GM12878 (cell line): Measurements from ENCODE around the gene PSMB7. TPM values are rescaled to one million over a fixed set of nuclear protein-coding genes. Genes with fewer than 3 reads are reported as not detected.

Experiments
- ATAC-seq: fragments of 200-7000 bp; cut with Tn5 transposase; 3 replicates; pipeline ENCODE4 v1.9.1; 2020; ENCODE audit warnings: mild to moderate bottlenecking, moderate library complexity
- BruUV-seq: library from RNA; stranded (reverse); fragments of 400-500 nt; replicated peaks from 2 replicates; lab custom pipeline; 2021; lab: Mats Ljungman, UMichigan
- CTCF ChIA-PET: fragments of 300-600 bp; sonication (Branson Sonifier 250); formaldehyde crosslinking; extraction: SDS; loops from one replicate; lab custom pipeline; 2021; ENCODE audit warnings: inconsistent platforms; lab: Yijun Ruan, JAX
- POLR2A ChIA-PET: fragments of 350-600 bp; formaldehyde crosslinking; extraction: SDS; loops from one replicate; lab custom pipeline; 2021; ENCODE audit warnings: inconsistent platforms; lab: Charles Lee
- RAD21 ChIA-PET: fragments of 300-600 bp; sonication (Branson Sonifier 250); formaldehyde crosslinking; loops from one replicate; lab custom pipeline; 2023; ENCODE audit warnings: antibody characterized with exemption; ENCODE audit not compliant: unreplicated experiment; lab: Charles Lee
- SMC1A ChIA-PET: fragments of 300-600 bp; sonication (Branson Sonifier 250); formaldehyde crosslinking; loops from one replicate; lab custom pipeline; 2023; ENCODE audit not compliant: unreplicated experiment, uncharacterized antibody; lab: Charles Lee
- DNase-seq: peaks from one replicate; pipeline ENCODE4 v3.0.0-alpha.2; 2011; ENCODE audit warnings: low read depth, low spot score
- FAIRE-seq: peaks from 3 replicates; lab custom pipeline; 2011; peaks lifted over from hg19 to GRCh38; lab: Jason Lieb, UNC
- H2AFZ ChIP-seq: 2 replicates; pipeline ENCODE4 v1.6.0; 2011; ENCODE audit warnings: low read depth, low read length, control low read depth; ENCODE audit not compliant: control insufficient read depth
- H3K27ac ChIP-seq: 2 replicates; pipeline ENCODE4 v1.5.1; 2011; ENCODE audit warnings: control low read depth; ENCODE audit not compliant: control insufficient read depth, insufficient read depth
- H3K27me3 ChIP-seq, 2 experiments: replicated peaks in 1 of 2; 2 replicates each; pipeline versions ENCODE4 v1.6.0 to v1.6.1; 2011; ENCODE audit warnings: low read length in 1 of 2; ENCODE audit not compliant: control insufficient read depth in 2 of 2, insufficient read depth in 2 of 2
- H3K36me3 ChIP-seq, 2 experiments: 2 replicates each; pipeline ENCODE4 v1.5.1; 2011; ENCODE audit warnings: low read length in 1 of 2; ENCODE audit not compliant: control insufficient read depth in 2 of 2, insufficient read depth in 2 of 2
- H3K4me1 ChIP-seq: 2 replicates; pipeline ENCODE4 v1.6.1; 2011; ENCODE audit warnings: mild to moderate bottlenecking, low read length, moderate library complexity, mixed read lengths; ENCODE audit not compliant: control insufficient read depth, insufficient read depth
- H3K4me2 ChIP-seq: 2 replicates; pipeline ENCODE4 v1.6.0; 2011; ENCODE audit warnings: control low read depth; ENCODE audit not compliant: control insufficient read depth, insufficient read depth
- H3K4me3 ChIP-seq: fragments of 200-600 bp; sonication (generic); 2 replicates; pipeline ENCODE4 v1.5.1; 2016
- H3K79me2 ChIP-seq: 2 replicates; pipeline ENCODE4 v1.6.0; 2011; ENCODE audit warnings: low read length; ENCODE audit not compliant: control insufficient read depth, insufficient read depth
- H3K9ac ChIP-seq: 2 replicates; pipeline ENCODE4 v1.8.0; 2011; ENCODE audit warnings: low read length, control low read depth, mixed read lengths; ENCODE audit not compliant: control insufficient read depth, insufficient read depth
- H3K9me3 ChIP-seq: replicated peaks from 3 replicates; pipeline ENCODE4 v1.5.1; 2011; ENCODE audit warnings: mild to moderate bottlenecking, low read length; ENCODE audit not compliant: control insufficient read depth, insufficient read depth
- H4K20me1 ChIP-seq: 2 replicates; pipeline ENCODE4 v1.6.0; 2011; ENCODE audit not compliant: control insufficient read depth, insufficient read depth
- BRCA1 ChIP-seq: IDR thresholded peaks from 2 replicates; pipeline ENCODE4 v1.6.1; 2011; ENCODE audit warnings: low read depth, low read length, improper control_type of control experiment
- ESRRA ChIP-seq: IDR thresholded peaks from 2 replicates; pipeline ENCODE4 v1.6.1; 2012; ENCODE audit warnings: mild to moderate bottlenecking, low read length, improper control_type of control experiment
- ETV6 ChIP-seq, 2 experiments: fragments of 450-650 bp in 1 of 2; IDR thresholded peaks in 1 of 2; conservative IDR thresholded peaks in 1 of 2; 2 replicates each; pipeline ENCODE4 v1.6.1; 2014; ENCODE audit warnings: antibody characterized with exemption in 1 of 2, borderline replicate concordance in 1 of 2, low read depth in 1 of 2, mild to moderate bottlenecking in 1 of 2, moderate library complexity in 1 of 2
- MTA2 ChIP-seq: fragments of 450-650 bp; IDR thresholded peaks from 2 replicates; pipeline ENCODE4 v1.6.1; 2016; ENCODE audit warnings: low read depth, mild to moderate bottlenecking, moderate library complexity
- NR2C1 ChIP-seq: fragments of 450-650 bp; IDR thresholded peaks from 2 replicates; pipeline ENCODE4 v1.6.1; 2017; ENCODE audit warnings: antibody characterized with exemption, mild to moderate bottlenecking, moderate library complexity
- RFX5 ChIP-seq: IDR thresholded peaks from 2 replicates; pipeline ENCODE4 v1.6.1; 2011; ENCODE audit warnings: low read depth, low read length, improper control_type of control experiment
- SMC3 ChIP-seq: IDR thresholded peaks from 2 replicates; pipeline ENCODE4 v1.6.1; 2011; ENCODE audit warnings: low read length, improper control_type of control experiment, borderline replicate concordance
- YY1 ChIP-seq: IDR thresholded peaks from 2 replicates; pipeline ENCODE4 v1.6.1; 2011; ENCODE audit warnings: low read depth, mild to moderate bottlenecking, low read length
- ZBTB40 ChIP-seq: fragments of 450-650 bp; IDR thresholded peaks from 2 replicates; pipeline ENCODE4 v1.6.1; 2016; ENCODE audit warnings: mild to moderate bottlenecking, moderate library complexity, borderline replicate concordance
- WGBS: methylation state at CpG from one replicate; pipeline ENCODE4 v1.1.6; 2016; ENCODE audit warnings: low lambda C conversion rate; ENCODE audit not compliant: insufficient replicate concordance, insufficient coverage; ENCODE audit errors: missing lambda C conversion rate; 5-methylcytosine and 5-hydroxymethylcytosine counted together
- in situ Hi-C: fragments of 300-500 bp; cut with MboI; formaldehyde crosslinking; loops from 9 replicates; pipeline ENCODE4 v1.14.3; 2018; ENCODE audit warnings: mixed read lengths
- intact Hi-C: fragments of 100-400 bp; cut with micrococcal nuclease; formaldehyde crosslinking; loops from one replicate; pipeline ENCODE4 v1.14.2; 2022; ENCODE audit not compliant: unreplicated experiment
- polyA plus RNA-seq, 11 experiments: library from polyadenylated mRNA; depleted of rRNA in 4 of 11; unstranded in 6 of 11; stranded (reverse) in 5 of 11; fragments of >200 nt; fragmentation: Nextera tagmentation in 4 of 11; fragmentation: Illumina TruSeq in 1 of 11; extraction: Ambion mirVana in 4 of 11; extraction: Trizol in 1 of 11; gene quantifications; 1 replicate in 1 of 11; 2 replicates in 10 of 11; pipeline versions ENCODE4 v1.2.1 to v1.2.3, GENCODE V29; 2011 to 2016; ENCODE audit warnings: inconsistent platforms in 2 of 11, missing spikeins in 2 of 11, low read depth in 1 of 11
- total RNA-seq, 4 experiments: library from RNA; depleted of rRNA in 3 of 4; stranded (reverse); fragments of >200 nt in 3 of 4; fragmentation: Illumina TruSeq in 1 of 4; extraction: Trizol in 1 of 4; gene quantifications; 2 replicates each; pipeline versions ENCODE4 v1.2.1 to v1.2.3, GENCODE V29; 2013 to 2021
- TF ChIP-seq, protein P1 (sequence below): fragments of 450-650 bp; IDR thresholded peaks from 2 replicates; pipeline ENCODE4 v1.6.1; 2016; ENCODE audit warnings: mild to moderate bottlenecking

The PSMB7 gene
- total and polyA plus RNA-seq, 10 of the 15 experiments (the other 5 are each of a cell fraction or from before 2014, with no cell fraction given) = 174 to 564 (median 268) TPM

GRCh38 chr9:124439086-124439485 lies 23.8 kb upstream of the PSMB7 start:
- DNase-seq (no peak), FAIRE-seq (no peak), ATAC-seq (no peak)
- RAD21 ChIA-PET = interaction anchor here (0.6 kb wide), 1 partner anchor 20 kb away, joined by 3 read pairs; no protein-coding TSS in a partner anchor
- 100% methylated on average over 1 of the region's 1 CpG for WGBS
- Histone ChIP-seq H3K4me1 (peaks cover 9% of the 10 kb centered on the region), H3K36me3 (no peaks in the 10 kb centered on the region), H4K20me1 (no peaks in the 10 kb centered on the region), H3K4me2 (no peak overlapping the region), H3K4me3 (no peak overlapping the region), H3K9ac (no peak overlapping the region), H3K27ac (no peak overlapping the region), H3K27me3 (no peaks in the 10 kb centered on the region), H2AFZ (no peak overlapping the region), H3K9me3 (peaks cover 7% of the 10 kb centered on the region; the same call in 1 of the 3 replicates), H3K79me2 (no peaks in the 10 kb centered on the region)
- CTCF ChIA-PET = interaction anchor here (1.3 kb wide), 1 partner anchor 19 kb away, joined by 4 read pairs; no protein-coding TSS in a partner anchor
- SMC1A ChIA-PET = no interaction called here
- no peak for TF ChIP-seq RFX5
- no peak for TF ChIP-seq YY1
- no peak for TF ChIP-seq ESRRA
- no peak for TF ChIP-seq NR2C1
- TF ChIP-seq ETV6 (conservative IDR thresholded peaks at IDR 0.05 in 1 of 2, IDR thresholded peaks at IDR 0.05 in 1 of 2; ENCODE audit: borderline replicate concordance in 1 of 2, low read depth in 1 of 2) = no peak
- no peak for TF ChIP-seq MTA2
- TF ChIP-seq ZBTB40 = no peak
- TF ChIP-seq, protein P1, sequence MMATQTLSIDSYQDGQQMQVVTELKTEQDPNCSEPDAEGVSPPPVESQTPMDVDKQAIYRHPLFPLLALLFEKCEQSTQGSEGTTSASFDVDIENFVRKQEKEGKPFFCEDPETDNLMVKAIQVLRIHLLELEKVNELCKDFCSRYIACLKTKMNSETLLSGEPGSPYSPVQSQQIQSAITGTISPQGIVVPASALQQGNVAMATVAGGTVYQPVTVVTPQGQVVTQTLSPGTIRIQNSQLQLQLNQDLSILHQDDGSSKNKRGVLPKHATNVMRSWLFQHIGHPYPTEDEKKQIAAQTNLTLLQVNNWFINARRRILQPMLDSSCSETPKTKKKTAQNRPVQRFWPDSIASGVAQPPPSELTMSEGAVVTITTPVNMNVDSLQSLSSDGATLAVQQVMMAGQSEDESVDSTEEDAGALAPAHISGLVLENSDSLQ = no peak
- TF ChIP-seq SMC3 = no peak
- TF ChIP-seq BRCA1 = no peak
- no TSS peak for BruUV-seq
- in situ Hi-C loops = no loop called here
- POLR2A ChIA-PET = no interaction called here
- intact Hi-C loops = no loop called here
